GM20431 (cell line): ENCODE data around the gene CLDN11.

Experiments used
- in situ Hi-C: fragments of 300-500 bp; cut with MseI, MboI; formaldehyde crosslinking; loops from one replicate; pipeline ENCODE4 v1.15.0; 2020; ENCODE audit warnings: low sequenced_read_pairs; ENCODE audit not compliant: unreplicated experiment

Gene CLDN11

DNA sequence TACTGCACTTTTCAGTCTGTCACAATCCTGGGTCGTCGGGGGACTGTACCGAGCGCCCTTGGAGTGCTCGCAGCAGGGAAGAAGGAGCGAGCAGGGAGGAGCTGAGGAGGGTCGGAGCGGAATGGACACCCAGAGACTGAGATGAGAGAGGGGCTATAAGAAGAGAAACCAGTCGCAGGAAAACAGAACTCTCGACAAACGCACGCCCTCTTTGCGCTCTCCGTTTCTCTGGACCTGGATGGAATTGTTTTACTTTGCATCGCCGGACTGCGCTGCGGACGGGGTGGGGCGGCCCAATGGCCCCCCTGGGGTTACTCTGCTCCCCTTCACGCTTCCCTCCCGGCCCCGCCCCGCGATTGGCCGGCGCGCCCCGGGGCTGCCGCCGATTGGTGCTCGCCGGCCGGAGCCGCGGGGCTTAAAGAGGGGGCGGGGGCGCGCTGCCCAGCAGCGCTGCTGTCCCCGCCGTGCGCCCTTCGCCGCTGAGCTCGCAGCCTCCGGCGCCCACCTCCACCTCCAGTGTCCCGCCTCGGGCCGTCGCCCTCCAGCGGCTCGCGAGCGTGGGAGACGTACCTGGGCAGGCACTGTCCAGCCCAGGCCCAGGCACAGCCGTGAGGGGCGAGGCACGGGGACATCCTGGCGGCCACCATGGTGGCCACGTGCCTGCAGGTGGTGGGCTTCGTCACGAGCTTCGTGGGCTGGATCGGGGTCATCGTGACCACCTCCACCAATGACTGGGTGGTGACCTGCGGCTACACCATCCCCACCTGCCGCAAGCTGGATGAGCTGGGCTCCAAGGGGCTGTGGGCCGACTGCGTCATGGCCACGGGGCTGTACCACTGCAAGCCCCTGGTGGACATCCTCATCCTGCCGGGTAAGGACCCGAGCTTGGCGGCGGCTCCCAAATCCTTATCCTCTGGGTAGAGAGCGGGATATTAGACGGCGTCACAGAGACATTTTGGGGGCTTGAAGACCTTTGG, at the start of gene CLDN11:
TSS of gene CLDN11 (plus strand) at position 447 of the 977 bp plus-strand sequence. CDS start at position 646, 199 bp downstream.
- in situ Hi-C loops: loop anchor here (10.0 to 25.0 kb wide), 3 partner anchors 106 to 396 kb away; no protein-coding TSS in a partner anchor

DNA sequence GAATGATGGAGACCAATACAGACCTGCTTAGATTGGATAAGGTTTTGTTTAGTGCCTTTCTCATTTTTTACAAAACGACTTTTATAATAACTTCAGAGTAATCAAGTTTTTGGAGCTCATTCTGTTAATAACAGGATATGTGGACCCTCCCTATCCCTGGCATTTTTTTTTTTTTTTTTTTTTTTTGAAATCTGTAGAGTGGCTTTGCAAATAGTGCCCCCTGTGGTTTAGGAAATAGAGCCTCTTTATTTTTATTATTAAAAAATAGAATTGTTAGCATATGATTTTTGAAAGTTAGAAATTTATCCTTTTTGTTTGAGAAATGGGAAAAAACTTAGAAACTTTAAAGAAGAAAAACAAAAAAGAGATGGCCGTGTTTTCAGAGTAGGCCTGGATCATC, 49.7 kb upstream of the CLDN11 start:
- in situ Hi-C loops: no loop called here

DNA sequence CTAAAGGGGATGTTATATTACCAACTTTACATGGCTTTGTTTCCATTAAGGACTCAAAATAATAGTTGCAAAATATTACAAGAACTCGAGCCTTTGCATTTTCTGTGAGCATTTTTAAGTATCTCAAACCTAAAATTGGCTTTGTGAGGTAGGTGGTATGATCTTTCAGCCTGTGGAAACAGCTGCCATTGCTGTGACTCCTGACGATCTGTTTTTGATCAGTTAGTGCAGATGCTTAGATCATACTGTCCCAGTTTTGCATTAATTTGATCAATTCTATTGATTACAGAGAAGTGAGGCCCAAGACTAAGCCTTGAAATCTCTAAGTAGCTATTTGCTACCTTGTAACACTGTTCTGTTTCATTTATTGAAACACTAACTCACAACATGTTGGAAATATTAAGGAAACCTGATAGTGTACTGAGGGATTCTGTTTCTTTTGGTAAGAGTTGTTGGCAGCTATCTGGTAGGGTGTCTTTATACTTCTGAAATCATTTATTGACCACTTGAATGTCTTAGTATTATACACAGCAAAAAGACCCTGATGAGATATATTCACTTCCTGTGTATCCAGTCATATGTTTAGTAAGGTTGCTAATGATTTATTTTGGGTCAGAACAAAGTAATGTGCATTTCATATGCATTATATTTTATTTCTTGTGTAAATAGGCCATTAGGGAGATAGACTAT, 46.3 kb upstream of the CLDN11 start:
- in situ Hi-C loops: no loop called here

DNA sequence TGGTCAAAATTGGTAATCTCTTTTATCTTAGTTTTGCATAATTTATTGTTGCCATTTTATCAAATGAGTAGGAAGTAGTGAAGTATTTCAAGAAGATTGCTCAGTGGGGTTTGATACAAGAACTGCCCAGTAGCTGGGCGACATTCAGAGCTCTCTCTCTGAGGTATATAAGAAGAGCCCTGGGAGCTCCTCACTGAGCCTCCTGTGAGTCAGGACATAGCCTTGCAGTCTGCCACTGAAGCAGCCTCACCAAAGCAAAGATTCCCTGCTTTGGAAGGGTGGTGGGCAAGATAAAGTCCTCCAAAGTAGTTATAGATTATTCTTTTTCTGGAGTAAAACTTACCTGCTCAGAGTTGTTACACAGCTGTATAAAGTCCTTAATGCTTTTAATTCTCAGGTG, 35.1 kb upstream of the CLDN11 start:
- in situ Hi-C loops: no loop called here

DNA sequence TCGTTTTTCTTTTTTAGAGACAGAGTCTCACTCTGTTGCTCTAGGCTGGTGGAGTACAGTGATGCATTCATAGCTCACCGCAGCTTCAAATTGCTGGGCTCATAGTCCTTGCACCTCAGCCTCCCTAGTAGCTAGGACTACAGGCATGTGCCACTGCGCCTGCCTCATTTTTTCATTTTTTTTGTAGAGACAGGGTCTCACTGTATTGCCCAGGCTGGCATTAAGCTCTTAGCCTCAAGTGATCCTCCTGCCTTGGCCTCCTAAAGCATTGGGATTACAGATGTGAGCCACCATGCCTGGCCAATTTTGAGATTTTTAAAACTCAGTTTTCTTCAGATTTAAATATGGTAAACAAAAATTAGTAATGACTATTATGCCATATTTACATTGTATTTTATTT, 32.2 kb upstream of the CLDN11 start:
- in situ Hi-C loops: no loop called here

DNA sequence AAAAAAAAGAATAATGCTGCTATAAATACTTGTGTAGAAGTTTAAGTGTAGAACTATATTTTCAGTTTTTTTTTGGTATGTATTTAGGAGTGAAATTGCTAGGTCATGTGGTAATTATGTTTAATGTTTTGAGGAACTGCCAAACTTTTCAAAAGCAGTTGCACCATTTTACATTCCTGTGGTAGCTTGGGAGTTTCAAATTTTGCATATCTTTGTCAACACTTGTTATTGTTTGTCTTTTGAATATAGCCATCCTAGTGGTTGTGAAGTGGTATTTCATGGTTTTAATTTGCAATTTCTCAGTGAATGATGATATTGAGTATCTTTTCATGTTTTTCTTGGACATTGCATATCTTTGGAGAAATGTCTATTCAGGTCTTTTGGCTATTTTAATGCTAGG, 30.7 kb upstream of the CLDN11 start:
- in situ Hi-C loops: no loop called here

DNA sequence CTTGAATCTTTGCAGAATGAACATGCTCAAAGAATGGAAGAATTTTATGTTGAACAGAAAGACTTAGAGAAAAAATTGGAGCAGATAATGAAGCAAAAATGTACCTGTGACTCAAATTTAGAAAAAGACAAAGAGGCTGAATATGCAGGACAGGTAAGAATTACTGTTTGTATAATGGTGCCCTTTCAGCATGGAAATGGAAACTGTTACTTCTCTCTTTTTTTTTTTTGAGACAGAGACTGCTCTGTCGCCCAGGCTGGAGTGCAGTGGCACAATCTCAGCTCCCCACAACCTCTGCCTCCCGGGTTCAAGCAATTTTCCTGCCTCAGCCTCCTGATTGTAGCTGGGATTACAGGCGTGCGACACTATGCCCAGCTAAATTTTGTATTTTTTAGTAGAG, 27.6 kb upstream of the CLDN11 start:
- in situ Hi-C loops: no loop called here

DNA sequence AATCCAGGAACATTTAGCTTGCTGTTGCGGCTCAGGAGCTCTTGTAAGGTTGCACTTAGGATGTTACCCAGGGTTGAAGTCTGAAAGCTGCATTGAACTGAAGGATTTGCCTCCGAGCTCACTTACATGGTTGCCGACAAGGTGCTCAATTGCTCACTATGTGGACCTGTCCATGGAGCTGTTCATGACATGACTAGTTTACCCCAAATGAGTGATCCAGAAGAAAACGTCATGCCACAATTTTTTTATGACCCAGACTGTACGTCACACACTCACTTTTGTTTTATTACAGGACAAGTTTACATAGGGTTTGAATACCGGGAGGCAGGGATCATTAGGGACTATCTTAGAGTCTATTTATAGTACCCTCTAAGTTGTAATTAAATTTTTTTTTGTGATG, 21.0 kb upstream of the CLDN11 start:
- in situ Hi-C loops: no loop called here

DNA sequence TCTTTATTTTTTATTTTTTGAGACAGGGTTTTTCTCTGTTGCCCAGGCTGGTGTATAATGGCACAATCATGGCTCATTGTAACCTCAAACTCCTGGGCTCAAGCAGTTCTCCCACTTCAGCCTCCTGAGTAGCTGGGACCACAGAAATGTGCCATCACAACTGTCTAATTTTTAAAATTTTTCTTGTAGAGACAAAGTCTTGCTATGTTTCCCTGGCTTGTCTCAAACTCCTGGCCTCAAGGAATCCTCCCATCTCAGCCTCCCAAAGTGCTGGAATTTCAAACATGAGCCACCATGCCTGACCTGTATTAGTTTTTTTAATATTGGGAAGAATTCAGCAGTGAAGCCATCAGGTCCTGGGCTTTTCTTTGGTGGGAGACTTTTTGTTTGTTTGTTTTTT, 13.6 kb upstream of the CLDN11 start:
- in situ Hi-C loops: loop anchor here (25.0 kb wide), 2 partner anchors 93 to 282 kb away; no protein-coding TSS in a partner anchor

DNA sequence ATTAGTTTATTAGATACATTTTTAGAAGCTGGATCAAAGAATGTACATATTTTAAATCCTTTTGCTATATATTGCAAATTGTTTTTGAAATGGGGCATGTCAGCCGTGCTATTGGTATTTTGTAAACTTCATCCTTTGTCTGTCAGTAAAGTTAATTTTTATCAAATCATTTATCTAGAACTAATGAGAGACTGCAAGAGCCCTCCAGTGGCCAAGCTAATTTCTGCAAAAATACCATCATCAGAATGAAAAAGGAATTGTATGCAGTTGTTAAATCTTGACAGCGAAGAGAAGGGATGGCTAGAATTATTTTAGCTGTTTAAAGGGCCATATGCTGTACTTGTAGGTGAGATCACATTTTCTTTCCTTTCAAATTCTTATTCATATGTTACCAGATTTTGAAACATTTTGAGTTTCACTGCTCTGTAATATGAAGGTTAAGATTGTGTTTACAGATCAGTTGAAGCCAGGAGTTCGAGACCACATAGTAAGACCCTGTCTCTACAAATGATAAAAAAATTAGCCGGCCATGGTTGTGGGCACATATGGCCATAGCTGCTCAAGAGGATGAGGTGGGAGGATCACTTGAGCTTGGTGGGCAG, 8.1 kb upstream of the CLDN11 start:
- in situ Hi-C loops: loop anchor here (10.0 to 25.0 kb wide), 3 partner anchors 98 to 404 kb away; no protein-coding TSS in a partner anchor

DNA sequence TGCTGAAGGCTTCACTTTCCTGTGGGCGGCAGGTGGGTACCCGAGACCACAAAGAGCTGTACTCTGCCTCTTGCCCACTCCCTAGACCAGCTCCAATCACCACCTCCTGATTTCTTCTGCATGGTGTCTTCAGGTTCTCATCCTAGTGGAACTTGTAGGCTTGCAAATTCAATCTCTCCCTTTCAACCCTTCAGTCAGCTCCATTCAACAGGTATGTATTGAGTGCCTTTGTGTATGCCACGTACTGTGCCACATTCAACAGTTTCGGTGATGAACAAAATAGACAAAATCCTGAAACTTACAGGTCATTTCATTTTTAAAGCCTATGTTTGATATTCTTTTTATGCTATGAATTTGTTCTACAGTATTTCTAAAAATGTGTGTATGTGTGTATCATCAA, 5.4 kb upstream of the CLDN11 start:
- in situ Hi-C loops: loop anchor here (10.0 to 25.0 kb wide), 3 partner anchors 101 to 402 kb away; no protein-coding TSS in a partner anchor

DNA sequence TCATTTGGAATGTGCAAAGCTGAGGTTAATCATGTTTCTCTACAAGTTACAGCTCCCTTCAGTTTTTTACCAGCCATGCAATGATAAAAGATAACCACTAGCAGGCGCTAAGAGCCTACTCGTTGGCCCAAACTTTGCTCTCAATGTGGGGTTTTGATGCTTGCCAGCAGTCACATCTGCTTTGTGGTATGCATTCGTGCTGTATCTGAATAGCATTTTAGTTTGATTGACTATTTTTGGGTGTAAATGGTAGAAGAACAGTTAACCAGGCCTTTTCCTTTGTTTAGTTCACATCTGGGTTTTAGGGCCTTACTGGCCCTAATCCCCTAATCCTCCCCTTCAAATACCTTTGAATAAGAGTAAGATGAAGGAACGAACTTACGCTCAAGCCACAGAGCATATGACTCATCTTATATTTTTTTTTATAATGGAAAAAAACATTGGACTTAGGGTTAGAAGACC, 4.4 kb upstream of the CLDN11 start:
- in situ Hi-C loops: loop anchor here (10.0 to 25.0 kb wide), 3 partner anchors 102 to 401 kb away; no protein-coding TSS in a partner anchor

DNA sequence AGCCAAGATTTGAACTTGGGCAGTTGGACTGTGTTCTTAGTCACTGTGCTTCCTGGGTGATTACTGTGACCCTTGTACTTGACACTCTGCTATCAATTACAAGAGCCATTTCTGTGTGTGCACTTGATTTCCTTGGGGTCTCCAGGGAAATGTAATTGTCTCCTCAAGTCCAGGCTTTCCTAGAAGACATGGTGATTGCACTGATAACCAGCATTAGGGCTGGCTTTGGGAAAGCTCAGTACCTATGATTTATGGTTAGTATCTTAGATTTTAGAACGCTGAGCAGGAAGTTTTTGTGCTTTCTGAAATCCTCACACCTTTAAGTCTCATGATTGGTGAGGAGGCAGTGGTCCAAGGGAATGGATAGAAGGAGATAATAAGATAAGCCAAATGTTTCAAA, 1.6 kb upstream of the CLDN11 start:
- in situ Hi-C loops: loop anchor here (10.0 to 25.0 kb wide), 3 partner anchors 105 to 398 kb away; no protein-coding TSS in a partner anchor

DNA sequence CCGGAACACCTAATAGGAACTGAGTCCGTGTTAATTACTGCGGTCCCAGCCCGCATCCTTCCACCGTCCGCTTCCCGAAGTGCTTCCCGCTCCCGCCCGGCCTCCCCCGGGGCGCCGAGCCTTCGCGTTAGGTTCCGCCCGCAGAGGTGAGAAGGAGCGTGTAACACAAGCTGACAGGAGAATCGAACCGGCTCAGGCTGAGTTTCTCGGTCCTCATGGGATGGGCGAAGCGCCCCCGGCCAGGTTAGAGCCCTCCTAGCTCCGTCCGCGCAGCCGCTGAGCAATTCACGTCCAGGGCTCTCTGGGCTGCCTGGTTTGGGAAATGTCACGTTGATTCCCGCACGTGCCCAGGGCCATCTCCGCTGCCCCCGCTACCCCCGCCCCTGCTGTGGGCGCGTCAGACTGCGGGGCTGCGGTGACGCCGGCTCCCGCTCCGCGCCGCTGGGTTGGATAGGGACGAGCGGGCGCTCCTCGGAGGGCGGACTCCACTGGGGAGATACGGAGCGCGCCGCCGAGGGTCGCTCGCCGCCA, 954 bp downstream of the CLDN11 start:
- in situ Hi-C loops: loop anchor here (10.0 to 25.0 kb wide), 3 partner anchors 107 to 395 kb away; no protein-coding TSS in a partner anchor

DNA sequence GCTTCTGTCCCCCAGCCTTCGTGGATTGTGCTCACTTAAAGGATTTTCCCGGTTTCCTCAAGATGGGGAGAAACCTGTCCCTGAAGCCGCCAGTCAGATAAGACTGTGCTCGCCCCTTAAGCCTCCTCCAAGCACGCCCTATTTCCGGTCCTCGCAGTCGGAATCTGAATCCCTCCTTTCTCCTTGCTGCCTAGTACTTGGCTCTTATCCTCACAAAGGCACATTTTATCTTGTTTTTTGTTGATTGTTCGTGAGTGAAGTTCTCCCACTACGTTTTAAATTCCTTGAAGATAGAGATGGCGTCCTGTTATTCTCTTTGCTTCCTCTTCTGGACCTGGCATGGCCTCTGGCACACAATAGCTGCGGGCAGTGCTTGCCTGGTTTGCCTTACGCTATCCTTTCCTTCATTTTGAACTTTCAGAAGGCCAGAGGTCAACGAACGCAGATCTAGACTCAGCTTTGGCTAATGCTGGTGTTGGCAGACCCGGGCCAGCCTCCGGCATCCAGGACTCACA, 1.7 kb downstream of the CLDN11 start:
- in situ Hi-C loops: loop anchor here (25.0 kb wide), 2 partner anchors 108 to 267 kb away; no protein-coding TSS in a partner anchor

DNA sequence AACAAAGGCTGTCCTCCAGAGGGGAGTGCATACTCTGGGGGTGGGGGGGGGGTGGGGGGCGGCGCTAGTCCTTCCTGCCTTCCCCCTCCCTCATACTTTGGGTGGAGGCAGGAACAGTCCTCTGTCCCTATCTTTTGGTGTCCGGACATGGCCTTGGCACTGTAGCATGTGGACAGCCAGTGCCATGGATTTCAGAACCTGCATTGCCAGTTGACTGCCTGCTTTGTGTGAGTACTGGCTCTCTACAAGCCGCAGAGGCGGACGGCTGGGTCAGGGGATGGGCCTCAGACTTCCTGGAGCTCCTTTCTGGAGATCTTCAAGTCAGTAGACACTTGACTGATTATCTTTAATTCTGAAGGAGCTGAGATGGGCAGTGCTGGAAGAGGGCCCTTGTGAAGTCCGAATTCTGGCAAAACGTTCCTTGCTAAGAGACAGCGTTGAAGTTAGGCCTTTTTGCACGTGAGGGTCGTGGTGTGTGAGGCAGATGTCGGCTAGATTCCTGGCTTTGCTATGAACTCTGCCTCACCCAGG, 2.5 kb downstream of the CLDN11 start:
- in situ Hi-C loops: loop anchor here (25.0 kb wide), 2 partner anchors 109 to 266 kb away; no protein-coding TSS in a partner anchor

DNA sequence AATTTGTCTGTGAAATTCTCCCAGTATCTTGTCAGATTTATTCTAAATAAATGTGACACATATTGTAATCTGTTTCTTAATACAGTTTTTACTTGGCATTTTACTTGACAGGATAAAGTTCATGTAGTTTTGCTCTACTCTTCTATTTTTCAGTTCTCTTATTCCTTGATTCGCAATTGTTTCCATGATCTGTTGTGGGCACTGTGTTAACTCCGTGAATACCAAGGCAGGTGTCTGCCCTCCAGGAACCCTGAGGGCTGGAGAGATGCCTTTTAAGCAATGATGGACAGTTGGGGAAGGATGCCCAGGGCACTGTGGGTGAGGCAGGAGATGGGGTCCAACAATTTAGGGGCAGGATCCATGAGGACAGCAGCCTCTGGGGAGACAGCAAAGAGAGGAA, 3.1 kb downstream of the CLDN11 start:
- in situ Hi-C loops: loop anchor here (25.0 kb wide), 2 partner anchors 109 to 266 kb away; no protein-coding TSS in a partner anchor

DNA sequence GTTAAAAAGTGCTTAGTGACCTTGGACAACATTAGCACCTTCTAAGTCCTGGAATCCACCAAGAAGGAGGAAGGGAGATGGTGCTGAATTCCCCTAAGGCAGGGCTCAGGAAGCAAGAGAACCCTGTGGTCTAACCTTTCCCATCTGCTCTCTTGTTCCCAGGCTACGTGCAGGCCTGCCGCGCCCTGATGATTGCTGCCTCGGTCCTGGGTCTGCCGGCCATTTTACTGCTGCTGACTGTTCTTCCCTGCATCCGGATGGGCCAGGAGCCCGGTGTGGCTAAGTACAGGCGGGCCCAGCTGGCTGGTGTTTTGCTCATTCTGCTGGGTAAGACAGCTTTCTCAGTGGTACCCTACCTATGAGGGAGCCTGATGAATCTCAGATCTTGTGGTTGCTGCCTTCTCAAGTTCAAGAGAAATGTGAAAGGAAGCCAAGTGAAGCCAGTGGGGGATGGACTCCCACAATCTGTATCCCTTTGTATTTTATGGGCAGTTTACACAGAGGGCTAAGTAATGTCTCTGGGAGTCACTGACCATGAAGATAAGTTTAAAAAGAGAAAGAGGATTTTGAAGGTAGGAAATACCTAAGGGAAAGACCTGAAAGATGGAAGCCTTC, 4.4 kb downstream of the CLDN11 start:
- in situ Hi-C loops: loop anchor here (25.0 kb wide), 2 partner anchors 111 to 264 kb away; no protein-coding TSS in a partner anchor

DNA sequence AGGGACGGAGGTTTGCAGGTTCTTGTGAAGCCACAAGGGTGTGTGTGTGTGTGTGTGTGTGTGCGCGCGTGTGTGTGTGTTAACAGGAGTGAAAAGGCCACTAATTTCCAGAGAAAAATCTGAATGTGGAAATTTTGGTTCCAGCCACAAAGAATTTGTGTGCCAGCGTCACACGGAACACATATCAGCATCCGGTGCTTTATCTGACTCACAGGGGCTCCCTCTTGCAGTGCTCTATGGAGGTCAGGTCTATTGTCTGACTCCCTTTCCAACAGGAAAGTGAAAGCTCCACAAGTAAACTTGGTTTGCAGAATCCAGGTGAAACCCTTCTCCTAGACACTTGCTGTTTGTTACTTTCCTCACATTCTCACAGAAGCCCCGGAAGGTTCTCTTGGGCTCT, 6.2 kb downstream of the CLDN11 start:
- in situ Hi-C loops: loop anchor here (25.0 kb wide), 2 partner anchors 113 to 262 kb away; no protein-coding TSS in a partner anchor
